Measurements from ENCODE around the gene MPP1. TPM values are rescaled to one million over a fixed set of nuclear protein-coding genes. Genes with fewer than 3 reads are reported as not detected.

MPP1 gene
- total and polyA plus RNA-seq, 7 donors: 13.9 to 22.1 (median 16.6) TPM

- intact Hi-C loops (cut with DNase I): no loop called here
These were observed 75.8 kb downstream of the MPP1 start for GRCh38 chrX:154729439-154729838.

More at GRCh38 chrX:154729439-154729838, 75.8 kb downstream of the MPP1 start:
- H3K4me3 ChIP-seq: no peak overlapping the region
- peaks cover 58% of the 10 kb centered on the region for H3K4me1 ChIP-seq
- WGBS, 3 donors: 60 to 91% (median 73%) methylated on average over 3 of the region's 3 CpGs
- no peaks in the 10 kb centered on the region for H3K36me3 ChIP-seq (ENCODE audit: insufficient read depth in 1 of 2, low read depth in 1 of 2)
- no peak for TF ChIP-seq CTCF (IDR thresholded peaks at IDR 0.05)
- DNase-seq (no peak), ATAC-seq (no peak)
- no peaks in the 10 kb centered on the region for H3K27me3 ChIP-seq (ENCODE audit: insufficient read depth in 3 of 3, low read length in 2 of 3)
- peak overlapping the region; percentile 67 for H3K27ac ChIP-seq
- H3K9me3 ChIP-seq: no peaks in the 10 kb centered on the region

Other genes starting within 250 kb of the MPP1 start
- not detected for gene CTAG1A, start 220.4 kb downstream of the MPP1 start, total RNA-seq
- gene CTAG1A, start 220.4 kb downstream of the MPP1 start, polyA plus RNA-seq: not detected
- gene CTAG1B, start 186.2 kb downstream of the MPP1 start, total RNA-seq: not detected
- not detected for gene CTAG1B, start 186.2 kb downstream of the MPP1 start, polyA plus RNA-seq
- gene CTAG2, start 151.9 kb downstream of the MPP1 start, total RNA-seq: under 1 TPM in 1 of 4 donors, not detected in 3; 0.39 TPM
- 1 to 10 TPM in 1 of 3 donors, not detected in 2; 4.9 TPM for gene CTAG2, start 151.9 kb downstream of the MPP1 start, polyA plus RNA-seq
- 1 to 10 TPM; 1.0 to 3.4 (median 1.4) TPM for gene GAB3, start 54.4 kb downstream of the MPP1 start, total RNA-seq
- 1 to 10 TPM in 1 of 3 donors, under 1 TPM in 2; 0.61 to 3.2 (median 0.65) TPM for gene GAB3, start 54.4 kb downstream of the MPP1 start, polyA plus RNA-seq
- 10 to 100 TPM; 21.2 to 45.5 (median 34.6) TPM for gene DKC1, start 42.6 kb downstream of the MPP1 start, total RNA-seq
- 10 to 100 TPM; 23.4 to 61.0 (median 38.2) TPM for gene DKC1, start 42.6 kb downstream of the MPP1 start, polyA plus RNA-seq
- not detected for gene SMIM9, start 29.2 kb upstream of the MPP1 start, total RNA-seq
- gene SMIM9, start 29.2 kb upstream of the MPP1 start, polyA plus RNA-seq: not detected
- 10 to 100 TPM; 16.6 to 28.3 (median 24.8) TPM for gene F8A1, start 80.9 kb upstream of the MPP1 start, total RNA-seq
- gene F8A1, start 80.9 kb upstream of the MPP1 start, polyA plus RNA-seq: 10 to 100 TPM; 14.1 to 16.2 (median 14.2) TPM
- 10 to 100 TPM; 13.5 to 31.7 (median 22.1) TPM for gene F8, start 217.2 kb upstream of the MPP1 start, total RNA-seq
- 10 to 100 TPM; 14.1 to 17.6 (median 15.8) TPM for gene F8, start 217.2 kb upstream of the MPP1 start, polyA plus RNA-seq
- 100 to 1,000 TPM; 258 to 318 (median 275) TPM for gene FUNDC2, start 221.4 kb upstream of the MPP1 start, total RNA-seq
- gene FUNDC2, start 221.4 kb upstream of the MPP1 start, polyA plus RNA-seq: 100 to 1,000 TPM; 386 to 441 (median 416) TPM